CD14-positive monocyte (primary cell): ENCODE measurements around the gene LMTK3. TPM values are rescaled to one million over a fixed set of nuclear protein-coding genes. Genes with fewer than 3 reads are reported as not detected.

Experiments used
- DNase-seq, 3 donors: peaks; one replicate each; pipeline ENCODE4 v3.0.0-alpha.2; 2011 to 2022
- H2AFZ ChIP-seq: 2 replicates; pipeline ENCODE4 v1.6.0; 2012; ENCODE audit warnings: mild to moderate bottlenecking, low read depth, low read length, inconsistent platforms; ENCODE audit not compliant: insufficient read depth, poor library complexity, severe bottlenecking
- H3K27ac ChIP-seq, 2 donors: 1 replicate in 1 of 2; 2 replicates in 1 of 2; pipeline ENCODE4 v1.5.1; 2012 to 2013; ENCODE audit warnings: low read length in 2 of 2, control low read depth in 1 of 2, inconsistent platforms in 1 of 2, low read depth in 1 of 2, mild to moderate bottlenecking in 1 of 2
- H3K27me3 ChIP-seq, 2 donors: one replicate each; pipeline versions ENCODE4 v1.6.0 to v1.6.1; 2011 to 2013; ENCODE audit warnings: low read length in 2 of 2; ENCODE audit not compliant: control insufficient read depth in 2 of 2, insufficient read depth in 2 of 2
- H3K36me3 ChIP-seq, 2 donors: replicated peaks in 1 of 2; 1 replicate in 1 of 2; 2 replicates in 1 of 2; pipeline versions ENCODE4 v1.5.1 to v1.6.1; 2012 to 2013; ENCODE audit warnings: low read length in 2 of 2, control low read depth in 1 of 2, inconsistent platforms in 1 of 2, mild to moderate bottlenecking in 1 of 2; ENCODE audit not compliant: insufficient read depth in 2 of 2, control insufficient read depth in 1 of 2
- H3K4me1 ChIP-seq, 2 donors: 1 replicate in 1 of 2; 2 replicates in 1 of 2; pipeline versions ENCODE4 v1.5.1 to v1.6.1; 2012 to 2013; ENCODE audit warnings: low read length in 2 of 2, control low read depth in 1 of 2, inconsistent platforms in 1 of 2, mild to moderate bottlenecking in 1 of 2, moderate library complexity in 1 of 2; ENCODE audit not compliant: insufficient read depth in 2 of 2, control insufficient read depth in 1 of 2
- H3K4me2 ChIP-seq: replicated peaks from 2 replicates; pipeline ENCODE3; 2012; ENCODE audit warnings: low read length, moderate library complexity, mild to moderate bottlenecking; ENCODE audit not compliant: poor library complexity, severe bottlenecking; ENCODE audit errors: extremely low read depth
- H3K4me3 ChIP-seq, 3 experiments: fragments of 200-600 bp in 1 of 3; sonication (generic) in 1 of 3; replicated peaks in 1 of 3; 1 replicate in 2 of 3; 2 replicates in 1 of 3; pipeline ENCODE4 v1.5.1; 2011 to 2013; ENCODE audit warnings: low read length in 3 of 3, mild to moderate bottlenecking in 3 of 3, control low read depth in 2 of 3, low read depth in 2 of 3, inconsistent platforms in 1 of 3, moderate library complexity in 1 of 3
- H3K79me2 ChIP-seq: 2 replicates; pipeline ENCODE4 v1.6.0; 2012; ENCODE audit warnings: mild to moderate bottlenecking, control low read depth, inconsistent platforms, low read length, moderate library complexity; ENCODE audit not compliant: insufficient read depth
- H3K9ac ChIP-seq: 2 replicates; pipeline ENCODE4 v1.6.0; 2017; ENCODE audit warnings: low read length, mild to moderate bottlenecking; ENCODE audit not compliant: insufficient read depth, poor library complexity, severe bottlenecking
- H3K9me3 ChIP-seq, 2 donors: replicated peaks in 1 of 2; 1 replicate in 1 of 2; 2 replicates in 1 of 2; pipeline versions ENCODE4 v1.5.1 to v1.6.1; 2012 to 2013; ENCODE audit warnings: low read length in 2 of 2, control low read depth in 1 of 2; ENCODE audit not compliant: control insufficient read depth in 1 of 2, insufficient read depth in 1 of 2
- H4K20me1 ChIP-seq: 2 replicates; pipeline ENCODE4 v1.6.0; 2012; ENCODE audit warnings: mild to moderate bottlenecking, low read length, control low read depth, moderate library complexity; ENCODE audit not compliant: insufficient read depth
- H3K27ac Mint-ChIP-seq, 7 donors: one replicate each; pipeline ENCODE4 v1.8.0; 2020; ENCODE audit warnings: mild to moderate bottlenecking in 7 of 7, mixed read lengths in 7 of 7, moderate library complexity in 6 of 7, inconsistent platforms in 2 of 7
- H3K27me3 Mint-ChIP-seq, 3 donors: one replicate each; pipeline ENCODE4 v1.8.0; 2021 to 2022; ENCODE audit warnings: low read depth in 3 of 3, mild to moderate bottlenecking in 3 of 3, mixed read lengths in 3 of 3, moderate library complexity in 3 of 3, inconsistent platforms in 1 of 3
- H3K36me3 Mint-ChIP-seq, 2 donors: one replicate each; pipeline ENCODE4 v1.8.0; 2020; ENCODE audit warnings: mixed read lengths in 2 of 2, inconsistent platforms in 1 of 2, mild to moderate bottlenecking in 1 of 2
- H3K4me1 Mint-ChIP-seq: one replicate; pipeline ENCODE4 v1.8.0; 2020; ENCODE audit warnings: mild to moderate bottlenecking, mixed read lengths
- H3K4me3 Mint-ChIP-seq, 2 donors: one replicate each; pipeline ENCODE4 v1.8.0; 2020; ENCODE audit warnings: mild to moderate bottlenecking in 2 of 2, mixed read lengths in 2 of 2, moderate library complexity in 1 of 2
- H3K9me3 Mint-ChIP-seq, 7 donors: one replicate each; pipeline ENCODE4 v1.8.0; 2020 to 2022; ENCODE audit warnings: mixed read lengths in 7 of 7, mild to moderate bottlenecking in 6 of 7, moderate library complexity in 6 of 7, inconsistent platforms in 2 of 7
- WGBS: methylation state at CpG from one replicate; pipeline ENCODE4 v1.1.5; 2013; ENCODE audit warnings: missing lambda C conversion rate; ENCODE audit not compliant: insufficient coverage; 5-methylcytosine and 5-hydroxymethylcytosine counted together
- intact Hi-C, 2 donors: fragments of 100-400 bp; cut with micrococcal nuclease; formaldehyde crosslinking; loops; one replicate each; pipeline versions ENCODE4 v1.15.0 to v1.15.1; 2023
- polyA plus RNA-seq, 3 donors: library from polyadenylated mRNA; depleted of rRNA in 1 of 3; unstranded in 2 of 3; stranded (reverse) in 1 of 3; fragments of 300-500 nt in 2 of 3; fragments of >200 nt in 1 of 3; fragmentation: Illumina TruSeq in 2 of 3; gene quantifications; 1 replicate in 2 of 3; 2 replicates in 1 of 3; pipeline ENCODE4 v1.2.3, GENCODE V29; 2012 to 2021
- TF ChIP-seq, protein P1 (sequence below): fragments of 200-600 bp; IDR thresholded peaks from one replicate; pipeline ENCODE4 v1.8.0; 2022; ENCODE audit warnings: antibody characterized with exemption, mild to moderate bottlenecking

LMTK3 gene
- polyA plus RNA-seq, 3 donors, result 0.08 TPM; not detected in 2

DNA sequence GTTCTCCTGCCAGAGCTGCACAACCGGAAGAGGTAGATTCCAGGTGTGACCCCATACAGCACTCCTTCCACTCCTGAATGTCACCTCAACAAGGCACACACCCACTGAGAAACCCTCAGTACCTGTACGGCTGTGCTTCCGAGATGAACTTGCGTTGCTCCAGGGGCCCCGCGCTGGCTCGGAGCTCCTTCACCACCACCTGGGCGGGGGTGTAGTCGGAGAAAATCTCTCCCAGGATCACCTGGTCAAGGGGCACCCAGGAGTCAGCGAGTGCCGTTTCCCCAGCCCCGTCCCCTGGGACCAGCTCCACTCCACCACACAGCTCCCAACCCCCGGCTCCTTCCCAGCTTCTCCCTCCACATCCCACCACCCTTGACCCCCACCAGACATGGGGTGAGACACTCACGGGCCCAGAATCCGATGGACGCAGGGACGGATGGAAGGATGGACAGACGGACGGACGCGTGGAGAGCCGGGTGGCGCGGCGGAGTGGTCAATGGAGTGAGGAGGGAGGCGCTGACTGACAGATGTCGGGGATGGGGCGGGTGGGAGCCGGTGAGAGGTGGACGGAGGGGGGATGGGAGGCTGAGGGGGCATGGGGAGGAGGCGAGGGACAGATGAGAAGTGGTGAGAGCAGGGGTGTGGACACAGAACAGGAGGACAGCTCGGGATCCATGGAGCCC is 2.8 kb downstream of the LMTK3 start:
- Histone ChIP-seq H3K27ac (no peak overlapping the region), H3K27me3 (peaks cover 20 to 37% of the 10 kb centered on the region in 2 donors), H3K36me3 (no peaks in the 10 kb centered on the region), H3K4me3 (no peak overlapping the region), H4K20me1 (no peaks in the 10 kb centered on the region), H3K4me2 (no peak overlapping the region), H3K9ac (no peak overlapping the region), H3K4me1 (peaks cover 11 to 17% of the 10 kb centered on the region in 2 donors), H2AFZ (no peak overlapping the region), H3K79me2 (no peaks in the 10 kb centered on the region), H3K9me3 (peaks cover 4 to 11% of the 10 kb centered on the region in 2 donors)
- Mint-ChIP-seq H3K9me3 (peaks cover 0 to 9% (median 6%) of the 10 kb centered on the region in 7 donors), H3K27me3 (peaks cover 7 to 28% (median 18%) of the 10 kb centered on the region in 3 donors), H3K27ac (no peak overlapping the region), H3K4me1 (peaks cover 14% of the 10 kb centered on the region), H3K36me3 (peaks cover 0 to 5% of the 10 kb centered on the region in 2 donors), H3K4me3 (no peak overlapping the region)
- TF ChIP-seq, protein P1, sequence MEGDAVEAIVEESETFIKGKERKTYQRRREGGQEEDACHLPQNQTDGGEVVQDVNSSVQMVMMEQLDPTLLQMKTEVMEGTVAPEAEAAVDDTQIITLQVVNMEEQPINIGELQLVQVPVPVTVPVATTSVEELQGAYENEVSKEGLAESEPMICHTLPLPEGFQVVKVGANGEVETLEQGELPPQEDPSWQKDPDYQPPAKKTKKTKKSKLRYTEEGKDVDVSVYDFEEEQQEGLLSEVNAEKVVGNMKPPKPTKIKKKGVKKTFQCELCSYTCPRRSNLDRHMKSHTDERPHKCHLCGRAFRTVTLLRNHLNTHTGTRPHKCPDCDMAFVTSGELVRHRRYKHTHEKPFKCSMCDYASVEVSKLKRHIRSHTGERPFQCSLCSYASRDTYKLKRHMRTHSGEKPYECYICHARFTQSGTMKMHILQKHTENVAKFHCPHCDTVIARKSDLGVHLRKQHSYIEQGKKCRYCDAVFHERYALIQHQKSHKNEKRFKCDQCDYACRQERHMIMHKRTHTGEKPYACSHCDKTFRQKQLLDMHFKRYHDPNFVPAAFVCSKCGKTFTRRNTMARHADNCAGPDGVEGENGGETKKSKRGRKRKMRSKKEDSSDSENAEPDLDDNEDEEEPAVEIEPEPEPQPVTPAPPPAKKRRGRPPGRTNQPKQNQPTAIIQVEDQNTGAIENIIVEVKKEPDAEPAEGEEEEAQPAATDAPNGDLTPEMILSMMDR, result no peak
- intact Hi-C loops, result loop anchor here in 1 of 2 donors (5.0 kb wide), 1 partner anchor 78 kb away; no protein-coding TSS in a partner anchor
- WGBS, result 95% methylated on average over 18 of the region's 32 CpGs
- DNase-seq, result no peak

DNA sequence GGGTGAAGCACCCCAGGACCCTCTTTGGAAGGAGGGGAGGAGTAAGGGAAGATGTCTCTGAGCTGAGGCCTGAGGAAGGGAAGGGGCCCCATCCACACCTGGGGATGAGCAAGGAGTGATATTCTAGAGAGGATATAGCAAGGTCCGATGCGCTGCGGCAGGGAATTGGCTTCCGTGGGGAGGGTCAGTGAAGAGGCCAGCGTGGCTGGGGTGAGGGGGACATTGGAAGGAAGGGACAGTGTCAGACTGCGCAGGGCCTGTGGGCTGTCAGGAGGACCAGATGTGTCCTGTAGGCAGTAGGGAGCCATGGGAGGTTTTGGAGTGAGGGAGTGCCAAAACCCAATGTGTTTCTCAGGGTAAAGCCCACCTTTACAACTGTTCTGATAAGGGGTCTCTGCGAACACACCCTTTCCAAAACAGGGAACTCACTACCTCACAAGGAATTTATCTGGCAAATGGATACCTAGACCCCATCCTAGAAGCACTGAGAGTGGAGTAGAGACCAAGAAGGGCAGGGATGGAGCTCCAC is 3.7 kb downstream of the LMTK3 start:
- WGBS, result 95% methylated on average over 5 of the region's 7 CpGs
- H3K27ac Mint-ChIP-seq, result no peak overlapping the region
- intact Hi-C loops, result loop anchor here (2.0 to 5.0 kb wide), 2 partner anchors 77 to 79 kb away; no protein-coding TSS in a partner anchor

More for the DNA sequence above, 3.7 kb downstream of the LMTK3 start:
- TF ChIP-seq, protein P1, result no peak
- Mint-ChIP-seq H3K36me3 (peaks cover 0 to 5% of the 10 kb centered on the region in 2 donors), H3K9me3 (peaks cover 0 to 9% (median 6%) of the 10 kb centered on the region in 7 donors), H3K4me1 (peaks cover 17% of the 10 kb centered on the region), H3K27me3 (peaks cover 7 to 26% (median 18%) of the 10 kb centered on the region in 3 donors), H3K4me3 (peak overlapping the region in 1 of 2 donors; percentile 37)
- H3K27me3 ChIP-seq, result peaks cover 17 to 32% of the 10 kb centered on the region in 2 donors
- no peaks in the 10 kb centered on the region for H3K79me2 ChIP-seq
- H3K9ac ChIP-seq, result no peak overlapping the region
- no peak overlapping the region for H3K4me3 ChIP-seq
- peaks cover 4 to 11% of the 10 kb centered on the region in 2 donors for H3K9me3 ChIP-seq
- H3K4me2 ChIP-seq, result no peak overlapping the region
- DNase-seq, result no peak
- no peaks in the 10 kb centered on the region for H4K20me1 ChIP-seq
- no peak overlapping the region for H2AFZ ChIP-seq
- no peak overlapping the region for H3K27ac ChIP-seq
- H3K4me1 ChIP-seq, result peaks cover 4 to 8% of the 10 kb centered on the region in 2 donors
- H3K36me3 ChIP-seq, result no peaks in the 10 kb centered on the region
